ENCODE results near the gene LCE4A.

The LCE4A gene

DNA sequence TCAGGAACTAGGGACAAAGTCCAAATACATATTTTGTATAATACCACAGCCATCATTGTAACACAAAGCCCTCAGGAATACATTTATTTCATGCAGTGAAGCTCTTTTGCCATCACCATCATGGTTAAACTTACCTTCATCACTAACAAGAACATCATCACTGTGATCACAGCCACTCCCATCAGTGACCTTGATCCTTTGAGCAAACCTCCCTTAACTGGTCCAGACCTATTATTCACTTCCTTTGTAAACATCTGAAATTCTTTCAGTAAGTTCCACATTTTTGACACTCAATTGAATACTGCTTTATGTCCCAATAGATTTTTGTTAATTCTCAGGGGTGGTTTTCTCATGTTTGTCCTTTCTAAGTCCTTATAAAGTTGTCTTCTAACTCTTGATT, 33.7 kb downstream of the LCE4A start:
- Histone ChIP-seq H3F3A (ENCODE audit: insufficient read depth) (no peaks in the 10 kb centered on the region), H3K4me3 (ENCODE audit: insufficient read depth, low read length, poor library complexity, severe bottlenecking) (no peak overlapping the region), H3K9me2 (replicated peaks; ENCODE audit: insufficient read depth, low read length) (no peaks in the 10 kb centered on the region), H3K27me3 (ENCODE audit: low read length) (no peaks in the 10 kb centered on the region), H3K79me2 (ENCODE audit: insufficient read depth, low read length) (no peaks in the 10 kb centered on the region), H3K9me3 (ENCODE audit: insufficient read depth, low read length) (no peaks in the 10 kb centered on the region), H2AFZ (ENCODE audit: low read depth, low read length, severe bottlenecking) (no peak overlapping the region), H3K27ac (ENCODE audit: low read depth, low read length) (no peak overlapping the region), H3K9ac (ENCODE audit: low read length) (no peak overlapping the region), H3K36me3 (ENCODE audit: low read length) (no peaks in the 10 kb centered on the region), H4K20me1 (ENCODE audit: low read depth, low read length) (no peaks in the 10 kb centered on the region), H3K4me2 (ENCODE audit: low read depth, low read length, poor library complexity, severe bottlenecking) (no peak overlapping the region)
- TF ChIP-seq, protein P1, sequence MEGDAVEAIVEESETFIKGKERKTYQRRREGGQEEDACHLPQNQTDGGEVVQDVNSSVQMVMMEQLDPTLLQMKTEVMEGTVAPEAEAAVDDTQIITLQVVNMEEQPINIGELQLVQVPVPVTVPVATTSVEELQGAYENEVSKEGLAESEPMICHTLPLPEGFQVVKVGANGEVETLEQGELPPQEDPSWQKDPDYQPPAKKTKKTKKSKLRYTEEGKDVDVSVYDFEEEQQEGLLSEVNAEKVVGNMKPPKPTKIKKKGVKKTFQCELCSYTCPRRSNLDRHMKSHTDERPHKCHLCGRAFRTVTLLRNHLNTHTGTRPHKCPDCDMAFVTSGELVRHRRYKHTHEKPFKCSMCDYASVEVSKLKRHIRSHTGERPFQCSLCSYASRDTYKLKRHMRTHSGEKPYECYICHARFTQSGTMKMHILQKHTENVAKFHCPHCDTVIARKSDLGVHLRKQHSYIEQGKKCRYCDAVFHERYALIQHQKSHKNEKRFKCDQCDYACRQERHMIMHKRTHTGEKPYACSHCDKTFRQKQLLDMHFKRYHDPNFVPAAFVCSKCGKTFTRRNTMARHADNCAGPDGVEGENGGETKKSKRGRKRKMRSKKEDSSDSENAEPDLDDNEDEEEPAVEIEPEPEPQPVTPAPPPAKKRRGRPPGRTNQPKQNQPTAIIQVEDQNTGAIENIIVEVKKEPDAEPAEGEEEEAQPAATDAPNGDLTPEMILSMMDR (IDR thresholded peaks at IDR 0.05; ENCODE audit: insufficient read depth, low read length, poor library complexity, severe bottlenecking): no peak

DNA sequence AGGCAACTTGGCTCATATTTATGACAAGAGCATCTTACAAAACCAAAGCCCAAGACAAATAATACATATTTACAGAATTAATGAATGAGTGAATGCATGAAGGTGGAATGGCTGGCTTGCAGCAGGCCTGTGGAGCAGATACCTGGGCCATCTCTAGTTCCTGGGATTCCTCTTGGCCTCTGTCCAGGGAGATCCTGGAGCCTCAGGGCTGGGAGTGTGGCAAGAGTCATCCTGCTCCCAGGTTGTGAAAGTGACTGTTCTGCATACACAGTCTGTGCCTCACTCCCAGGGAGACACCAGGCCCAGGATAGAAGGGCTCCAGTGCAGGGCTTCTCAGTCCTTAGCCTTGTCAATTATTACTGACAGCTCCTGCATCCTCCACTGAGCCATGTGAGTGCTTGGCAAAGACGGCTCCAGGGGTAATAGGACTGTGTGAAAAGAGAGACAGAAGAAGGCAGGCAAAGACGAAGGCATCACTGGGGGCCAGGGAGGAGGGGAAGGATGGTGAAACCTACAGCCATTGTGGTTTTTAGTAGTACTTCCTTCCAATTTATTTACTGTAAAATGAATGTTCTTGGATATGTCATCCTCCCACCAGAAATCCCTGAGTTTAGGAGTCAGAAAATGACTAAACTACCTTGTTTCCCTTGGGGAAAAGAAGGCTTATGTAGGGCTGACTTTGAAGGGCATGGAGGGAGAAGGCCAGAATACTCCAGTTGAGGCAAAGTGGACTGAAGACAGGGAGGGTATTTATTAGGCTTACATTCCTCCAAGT, 35.6 kb downstream of the LCE4A start:
- Histone ChIP-seq H3K9ac (ENCODE audit: low read length) (no peak overlapping the region), H3K9me3 (ENCODE audit: insufficient read depth, low read length) (no peaks in the 10 kb centered on the region), H3K79me2 (ENCODE audit: insufficient read depth, low read length) (no peaks in the 10 kb centered on the region), H3K9me2 (replicated peaks; ENCODE audit: insufficient read depth, low read length) (no peaks in the 10 kb centered on the region), H3F3A (ENCODE audit: insufficient read depth) (no peaks in the 10 kb centered on the region), H3K27me3 (ENCODE audit: low read length) (no peaks in the 10 kb centered on the region), H4K20me1 (ENCODE audit: low read depth, low read length) (no peaks in the 10 kb centered on the region), H2AFZ (ENCODE audit: low read depth, low read length, severe bottlenecking) (no peak overlapping the region), H3K4me2 (ENCODE audit: low read depth, low read length, poor library complexity, severe bottlenecking) (no peak overlapping the region), H3K27ac (ENCODE audit: low read depth, low read length) (no peak overlapping the region), H3K36me3 (ENCODE audit: low read length) (no peaks in the 10 kb centered on the region), H3K4me3 (ENCODE audit: insufficient read depth, low read length, poor library complexity, severe bottlenecking) (no peak overlapping the region)
- TF ChIP-seq, protein P1 (IDR thresholded peaks at IDR 0.05; ENCODE audit: insufficient read depth, low read length, poor library complexity, severe bottlenecking): no peak
- TF ChIP-seq EZH2phosphoT487 (conservative IDR thresholded peaks at IDR 0.05; ENCODE audit: low read length): no peak

DNA sequence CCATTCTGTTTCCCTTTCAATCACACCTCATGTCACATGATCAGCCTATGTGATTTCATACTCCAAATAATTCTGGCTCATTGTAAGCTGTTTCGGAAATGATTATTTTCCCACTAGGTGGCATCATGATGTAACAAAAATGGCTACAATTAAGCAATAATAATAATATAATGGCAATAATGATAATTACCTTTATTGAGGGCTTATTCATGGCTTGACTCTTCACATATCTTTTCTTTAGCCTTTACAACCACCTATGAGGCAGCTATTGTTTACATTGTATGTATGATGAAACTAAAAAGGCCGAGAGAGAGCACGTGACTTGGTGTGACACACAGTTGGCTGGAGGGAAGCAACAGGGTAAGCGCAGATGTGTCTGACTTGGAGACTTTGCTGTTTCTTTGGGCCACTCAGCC, 37.3 kb downstream of the LCE4A start:
- H2AFZ ChIP-seq (ENCODE audit: low read depth, low read length, severe bottlenecking): no peak overlapping the region
- no peak overlapping the region for H3K4me3 ChIP-seq (ENCODE audit: insufficient read depth, low read length, poor library complexity, severe bottlenecking)
- H3K27me3 ChIP-seq (ENCODE audit: low read length): no peaks in the 10 kb centered on the region
- H3K9me3 ChIP-seq (ENCODE audit: insufficient read depth, low read length): no peaks in the 10 kb centered on the region
- H3K36me3 ChIP-seq (ENCODE audit: low read length): no peaks in the 10 kb centered on the region
- TF ChIP-seq, protein P1 (IDR thresholded peaks at IDR 0.05; ENCODE audit: insufficient read depth, low read length, poor library complexity, severe bottlenecking): peak; percentile 18
- no peak for TF ChIP-seq EZH2phosphoT487 (conservative IDR thresholded peaks at IDR 0.05; ENCODE audit: low read length)
- H4K20me1 ChIP-seq (ENCODE audit: low read depth, low read length): no peaks in the 10 kb centered on the region
- no peaks in the 10 kb centered on the region for H3K79me2 ChIP-seq (ENCODE audit: insufficient read depth, low read length)
- H3K27ac ChIP-seq (ENCODE audit: low read depth, low read length): no peak overlapping the region
- H3K9ac ChIP-seq (ENCODE audit: low read length): no peak overlapping the region
- H3F3A ChIP-seq (ENCODE audit: insufficient read depth): no peaks in the 10 kb centered on the region
- H3K9me2 ChIP-seq (replicated peaks; ENCODE audit: insufficient read depth, low read length): no peaks in the 10 kb centered on the region
- H3K4me2 ChIP-seq (ENCODE audit: low read depth, low read length, poor library complexity, severe bottlenecking): no peak overlapping the region
